Tibial nerve (tissue), 4 donors: ENCODE data around the gene KRTAP22-1. TPM values are rescaled to one million over a fixed set of nuclear protein-coding genes. Genes with fewer than 3 reads are reported as not detected.

ENCODE experiments used
- DNase-seq, 2 donors: peaks; one replicate each; pipeline ENCODE4 v3.0.0-alpha.2; 2019; ENCODE audit warnings: low spot score in 2 of 2
- H3K27ac ChIP-seq, 4 donors: fragments of 200-600 bp; sonication (generic) in 3 of 4; one replicate each; pipeline ENCODE4 v1.5.1; 2017 to 2019; ENCODE audit warnings: mild to moderate bottlenecking in 1 of 4
- H3K27me3 ChIP-seq, 2 donors: fragments of 200-600 bp; sonication (generic) in 1 of 2; one replicate each; pipeline versions ENCODE4 v1.5.1 to v1.6.0; 2017 to 2019
- H3K36me3 ChIP-seq, 3 donors: fragments of 200-600 bp; sonication (generic); one replicate each; pipeline ENCODE4 v1.5.1; 2018 to 2019
- H3K4me1 ChIP-seq, 4 donors: fragments of 200-600 bp; sonication (generic) in 3 of 4; one replicate each; pipeline ENCODE4 v1.5.1; 2017 to 2019
- H3K4me3 ChIP-seq, 4 donors: fragments of 200-600 bp; sonication (generic) in 3 of 4; one replicate each; pipeline ENCODE4 v1.5.1; 2017 to 2019; ENCODE audit warnings: mild to moderate bottlenecking in 1 of 4, moderate library complexity in 1 of 4
- H3K9me3 ChIP-seq, 4 donors: fragments of 200-600 bp; sonication (generic) in 3 of 4; one replicate each; pipeline ENCODE4 v1.5.1; 2017 to 2019
- EP300 ChIP-seq, 2 donors: sonication (generic); formaldehyde crosslinking; IDR thresholded peaks; one replicate each; pipeline ENCODE4 v1.6.1; 2017; ENCODE audit warnings: antibody characterized with exemption in 2 of 2, mild to moderate bottlenecking in 1 of 2
- POLR2A ChIP-seq, 2 donors: fragments of 450-650 bp; IDR thresholded peaks; one replicate each; pipeline ENCODE4 v1.6.1; 2017; ENCODE audit warnings: antibody characterized with exemption in 2 of 2, mild to moderate bottlenecking in 2 of 2, moderate library complexity in 2 of 2
- WGBS, 2 donors: methylation state at CpG; one replicate each; pipeline ENCODE4 v1.1.5; 2018; 5-methylcytosine and 5-hydroxymethylcytosine counted together
- small RNA-seq: library from RNA; depleted of rRNA; stranded (forward); fragments of <200 nt; gene quantifications from one replicate; pipeline ENCODE3, GENCODE V24; 2016
- total RNA-seq, 4 donors: library from RNA; depleted of rRNA; stranded (reverse); fragments of >200 nt; gene quantifications; one replicate each; pipeline ENCODE4 v1.1.0, GENCODE V29; 2016
- TF ChIP-seq, protein P1 (sequence below), 5 experiments: fragments of 200-600 bp in 3 of 5; fragments of 450-650 bp in 2 of 5; sonication (generic) in 3 of 5; IDR thresholded peaks; one replicate each; pipeline ENCODE4 v1.5.1; 2016 to 2019; ENCODE audit warnings: antibody characterized with exemption in 5 of 5, mild to moderate bottlenecking in 3 of 5, moderate library complexity in 2 of 5

Gene KRTAP22-1
- total RNA-seq, 4 donors from 2014 or later = not detected

GRCh38 chr21:30634906-30635305, 34.0 kb downstream of the KRTAP22-1 start, which contains the start of gene KRTAP20-2:
KRTAP20-2 (plus strand) TSS chr21:30635206; CDS start chr21:30635264, 58 bp downstream.
- no peak for DNase-seq
- Histone ChIP-seq H3K9me3 (no peaks in the 10 kb centered on the region), H3K4me1 (no peaks in the 10 kb centered on the region), H3K27ac (no peak within 1 kb of the TSS), H3K4me3 (no peak within 1 kb of the TSS), H3K36me3 (no peaks in the 10 kb centered on the region), H3K27me3 (no peaks in the 10 kb centered on the region)
- WGBS, 2 donors = 94 to 100% methylated on average over 1 of the region's 1 CpG
- no peak for TF ChIP-seq EP300 (IDR thresholded peaks at IDR 0.05)
- TF ChIP-seq POLR2A (IDR thresholded peaks at IDR 0.05) = no peak
- TF ChIP-seq, protein P1, sequence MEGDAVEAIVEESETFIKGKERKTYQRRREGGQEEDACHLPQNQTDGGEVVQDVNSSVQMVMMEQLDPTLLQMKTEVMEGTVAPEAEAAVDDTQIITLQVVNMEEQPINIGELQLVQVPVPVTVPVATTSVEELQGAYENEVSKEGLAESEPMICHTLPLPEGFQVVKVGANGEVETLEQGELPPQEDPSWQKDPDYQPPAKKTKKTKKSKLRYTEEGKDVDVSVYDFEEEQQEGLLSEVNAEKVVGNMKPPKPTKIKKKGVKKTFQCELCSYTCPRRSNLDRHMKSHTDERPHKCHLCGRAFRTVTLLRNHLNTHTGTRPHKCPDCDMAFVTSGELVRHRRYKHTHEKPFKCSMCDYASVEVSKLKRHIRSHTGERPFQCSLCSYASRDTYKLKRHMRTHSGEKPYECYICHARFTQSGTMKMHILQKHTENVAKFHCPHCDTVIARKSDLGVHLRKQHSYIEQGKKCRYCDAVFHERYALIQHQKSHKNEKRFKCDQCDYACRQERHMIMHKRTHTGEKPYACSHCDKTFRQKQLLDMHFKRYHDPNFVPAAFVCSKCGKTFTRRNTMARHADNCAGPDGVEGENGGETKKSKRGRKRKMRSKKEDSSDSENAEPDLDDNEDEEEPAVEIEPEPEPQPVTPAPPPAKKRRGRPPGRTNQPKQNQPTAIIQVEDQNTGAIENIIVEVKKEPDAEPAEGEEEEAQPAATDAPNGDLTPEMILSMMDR (IDR thresholded peaks at IDR 0.05) = no peak

GRCh38 chr21:30638686-30639085, 37.8 kb downstream of the KRTAP22-1 start:
- Histone ChIP-seq H3K27ac (no peak overlapping the region), H3K4me1 (no peaks in the 10 kb centered on the region), H3K27me3 (no peaks in the 10 kb centered on the region), H3K36me3 (no peaks in the 10 kb centered on the region), H3K4me3 (no peak overlapping the region), H3K9me3 (no peaks in the 10 kb centered on the region)
- WGBS, 2 donors = 85 to 88% methylated on average over 3 of the region's 3 CpGs
- TF ChIP-seq POLR2A (IDR thresholded peaks at IDR 0.05) (no peak), EP300 (IDR thresholded peaks at IDR 0.05) (no peak)
- TF ChIP-seq, protein P1 (IDR thresholded peaks at IDR 0.05) = no peak
- DNase-seq = no peak

- no peak within 1 kb of the TSS for H3K4me3 ChIP-seq
- H3K27ac ChIP-seq = no peak within 1 kb of the TSS
- no peak for DNase-seq
- no peak for TF ChIP-seq EP300 (IDR thresholded peaks at IDR 0.05)
- TF ChIP-seq, protein P1 (IDR thresholded peaks at IDR 0.05) = no peak
- no peak for TF ChIP-seq POLR2A (IDR thresholded peaks at IDR 0.05)
- no peaks in the 10 kb centered on the region for H3K9me3 ChIP-seq
- no peaks in the 10 kb centered on the region for H3K36me3 ChIP-seq
- no peaks in the 10 kb centered on the region for H3K27me3 ChIP-seq
- H3K4me1 ChIP-seq = no peaks in the 10 kb centered on the region
- 74 to 78% methylated on average over 2 of the region's 2 CpGs for WGBS, 2 donors
Measured at GRCh38 chr21:30642564-30642963, 41.7 kb downstream of the KRTAP22-1 start, which contains the start of gene KRTAP20-3. KRTAP20-3 (plus strand) TSS chr21:30642864.

- WGBS, 2 donors = 74 to 80% methylated on average over 1 of the region's 1 CpG
- Histone ChIP-seq H3K27ac (no peak overlapping the region), H3K4me3 (no peak overlapping the region), H3K27me3 (no peaks in the 10 kb centered on the region), H3K36me3 (no peaks in the 10 kb centered on the region), H3K4me1 (no peaks in the 10 kb centered on the region), H3K9me3 (no peaks in the 10 kb centered on the region)
- DNase-seq = no peak
- TF ChIP-seq POLR2A (IDR thresholded peaks at IDR 0.05) = no peak
- TF ChIP-seq EP300 (IDR thresholded peaks at IDR 0.05) = no peak
- TF ChIP-seq, protein P1 (IDR thresholded peaks at IDR 0.05) = no peak
Measured at GRCh38 chr21:30646904-30647414, 46.1 kb downstream of the KRTAP22-1 start.

Small RNA genes lying within 50 kb of the gene (small RNA-seq; reads per million reads assigned to genes)
- not detected for gene KRTAP20-1
- gene KRTAP20-3 = not detected
- gene KRTAP20-4 = not detected
- gene KRTAP22-1 = not detected
- not detected for gene KRTAP22-2

Other genes with a start within 250 kb of the KRTAP22-1 start
- not detected for gene KRTAP13-2, start 228.8 kb upstream of the KRTAP22-1 start, total RNA-seq
- not detected for gene KRTAP13-1, start 205.1 kb upstream of the KRTAP22-1 start, total RNA-seq
- gene KRTAP13-3, start 175.2 kb upstream of the KRTAP22-1 start, total RNA-seq = not detected
- not detected for gene KRTAP13-4, start 170.9 kb upstream of the KRTAP22-1 start, total RNA-seq
- gene KRTAP15-1, start 160.8 kb upstream of the KRTAP22-1 start, total RNA-seq = not detected
- not detected for gene KRTAP19-1, start 120.7 kb upstream of the KRTAP22-1 start, total RNA-seq
- gene KRTAP19-2, start 113.7 kb upstream of the KRTAP22-1 start, total RNA-seq = not detected
- gene KRTAP19-3, start 109.1 kb upstream of the KRTAP22-1 start, total RNA-seq = not detected
- gene KRTAP19-4, start 103.9 kb upstream of the KRTAP22-1 start, total RNA-seq = not detected
- gene KRTAP19-5, start 98.9 kb upstream of the KRTAP22-1 start, total RNA-seq = not detected
- not detected for gene KRTAP19-6, start 59.2 kb upstream of the KRTAP22-1 start, total RNA-seq
- not detected for gene KRTAP19-7, start 39.8 kb upstream of the KRTAP22-1 start, total RNA-seq
- gene KRTAP22-2, start 10.7 kb upstream of the KRTAP22-1 start, total RNA-seq = not detected
- gene KRTAP6-3, start 8.6 kb upstream of the KRTAP22-1 start, total RNA-seq = not detected
- not detected for gene KRTAP6-2, start 2.2 kb upstream of the KRTAP22-1 start, total RNA-seq
- gene KRTAP6-1, start 12.8 kb downstream of the KRTAP22-1 start, total RNA-seq = not detected
- not detected for gene KRTAP20-1, start 15.3 kb downstream of the KRTAP22-1 start, total RNA-seq
- gene KRTAP20-4, start 19.5 kb downstream of the KRTAP22-1 start, total RNA-seq = not detected
- gene KRTAP20-2, start 34.1 kb downstream of the KRTAP22-1 start, total RNA-seq = not detected
- not detected for gene KRTAP20-3, start 41.8 kb downstream of the KRTAP22-1 start, total RNA-seq
- gene KRTAP21-3, start 117.7 kb downstream of the KRTAP22-1 start, total RNA-seq = not detected
- not detected for gene KRTAP21-2, start 146.2 kb downstream of the KRTAP22-1 start, total RNA-seq
- gene KRTAP21-1, start 154.3 kb downstream of the KRTAP22-1 start, total RNA-seq = not detected
- not detected for gene KRTAP8-1, start 212.2 kb downstream of the KRTAP22-1 start, total RNA-seq
- not detected for gene KRTAP7-1, start 228.7 kb downstream of the KRTAP22-1 start, total RNA-seq